Measurements from ENCODE around the gene ANAPC4.
A peak's percentile ranks its signal among the peaks of the same experiment; 100 is the strongest.

The ANAPC4 gene

DNA sequence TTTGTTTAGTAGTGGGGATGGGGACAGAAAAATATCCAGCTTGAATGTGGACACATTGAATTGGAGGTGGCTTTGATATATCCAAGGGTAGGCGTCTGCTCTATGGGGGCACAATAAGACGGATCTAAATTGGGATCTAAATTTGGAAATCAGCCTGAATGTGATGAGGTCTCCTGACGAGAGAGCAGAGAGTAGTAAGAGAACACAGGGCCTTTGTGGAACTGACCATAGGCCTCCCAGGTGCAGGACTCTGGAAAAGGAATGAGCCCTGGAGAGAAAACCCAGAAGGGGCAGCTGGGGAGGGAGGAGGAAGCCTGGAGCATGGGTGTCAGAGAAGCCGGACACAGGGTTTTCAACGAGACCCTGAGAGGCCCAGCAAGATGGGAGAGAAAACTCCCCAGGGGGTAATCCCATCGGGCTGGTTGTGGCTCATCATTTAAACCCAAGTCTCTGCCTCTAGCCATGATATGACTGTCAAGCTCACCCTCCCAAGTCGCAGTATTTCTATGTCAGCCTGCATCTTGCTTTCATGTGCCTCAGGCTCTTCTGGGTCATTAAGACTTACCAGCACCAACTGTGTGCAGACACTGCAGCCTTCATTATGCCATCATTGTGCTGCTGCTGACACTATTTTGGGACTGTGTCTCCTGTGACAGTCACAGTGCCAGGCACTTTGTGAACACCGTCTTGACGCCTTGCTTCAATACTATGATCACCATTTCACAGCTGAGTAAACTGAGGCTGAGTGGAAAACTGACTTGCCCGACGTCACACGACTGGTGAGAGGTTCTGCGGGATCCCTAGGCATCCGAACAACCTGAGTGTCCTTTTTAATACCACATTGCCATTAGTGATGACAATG, 57.1 kb downstream of the ANAPC4 start:
- no peak for DNase-seq

DNA sequence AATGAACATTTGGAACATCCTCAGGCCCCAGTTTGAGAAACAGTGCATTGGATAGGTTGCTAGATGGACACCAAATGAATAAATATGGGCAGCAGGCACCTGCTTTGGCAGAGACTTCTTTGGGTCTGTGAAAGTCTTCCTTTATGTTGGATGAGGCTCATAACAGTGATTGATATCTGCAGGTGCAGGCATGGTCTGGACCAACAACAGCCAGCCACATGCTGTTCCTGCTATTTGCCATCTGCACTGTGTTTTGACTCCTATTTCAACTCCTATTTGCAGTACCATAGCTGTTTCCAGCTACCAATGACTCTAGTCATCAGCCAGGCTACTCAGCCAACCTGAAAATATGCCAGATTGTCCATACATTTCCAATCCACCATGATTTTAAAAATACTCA, 60.9 kb downstream of the ANAPC4 start:
- DNase-seq: peak in 1 of 2 experiments; percentile 24

DNA sequence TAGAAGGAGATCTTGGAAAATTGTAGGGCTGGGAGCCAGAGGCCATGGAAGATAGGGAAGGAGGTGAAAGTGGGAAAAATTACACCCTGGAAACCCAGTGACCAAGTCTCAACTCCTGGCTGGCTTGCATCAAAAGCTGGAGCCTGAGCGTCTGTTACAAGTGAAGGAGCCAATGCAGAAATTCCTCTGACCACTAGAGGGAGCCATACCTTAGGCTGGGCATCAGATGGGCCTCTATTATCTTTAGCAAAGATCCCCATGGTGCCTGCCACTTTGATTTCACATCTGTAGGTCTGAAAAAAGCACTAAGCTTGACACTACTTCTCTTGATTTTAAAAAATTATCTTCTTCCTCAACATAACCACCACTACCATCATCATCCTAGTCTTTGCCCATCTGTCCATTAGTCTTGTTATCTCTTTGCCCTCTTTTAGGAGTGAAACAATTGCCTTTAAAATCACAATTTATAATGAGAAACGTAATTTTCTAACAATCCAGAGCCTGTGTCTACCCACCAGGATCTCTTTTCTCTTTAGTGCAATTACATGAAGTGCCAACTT, 62.9 kb downstream of the ANAPC4 start:
- peak; percentile 76 to 81 for DNase-seq

DNA sequence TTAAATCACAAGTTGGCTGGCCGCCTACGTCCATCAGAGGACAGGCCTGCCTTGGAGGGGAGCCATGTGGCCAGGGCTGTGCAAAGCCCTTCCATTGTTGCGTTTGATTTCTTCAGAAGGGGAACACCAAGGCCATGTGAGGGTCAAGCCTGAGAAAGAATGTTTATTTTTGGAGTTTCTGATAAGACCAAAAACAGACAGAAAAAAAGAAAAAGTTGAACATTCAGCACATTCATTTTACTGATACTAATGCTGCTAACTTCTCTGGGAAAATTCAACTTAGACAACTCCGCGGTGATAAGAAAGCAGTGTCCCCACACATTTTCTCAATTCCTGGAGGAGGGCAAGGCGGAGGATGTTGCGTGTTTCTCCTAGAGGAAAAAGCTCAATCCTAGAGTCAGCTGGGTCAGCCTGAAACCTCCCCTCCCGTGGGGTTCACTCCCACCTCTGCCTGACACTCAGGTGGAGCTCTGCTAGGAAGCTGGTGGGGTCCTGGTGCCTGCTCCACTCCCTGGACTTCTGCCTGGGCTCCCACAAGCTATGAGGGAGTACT, 63.5 kb downstream of the ANAPC4 start:
- DNase-seq: no peak

DNA sequence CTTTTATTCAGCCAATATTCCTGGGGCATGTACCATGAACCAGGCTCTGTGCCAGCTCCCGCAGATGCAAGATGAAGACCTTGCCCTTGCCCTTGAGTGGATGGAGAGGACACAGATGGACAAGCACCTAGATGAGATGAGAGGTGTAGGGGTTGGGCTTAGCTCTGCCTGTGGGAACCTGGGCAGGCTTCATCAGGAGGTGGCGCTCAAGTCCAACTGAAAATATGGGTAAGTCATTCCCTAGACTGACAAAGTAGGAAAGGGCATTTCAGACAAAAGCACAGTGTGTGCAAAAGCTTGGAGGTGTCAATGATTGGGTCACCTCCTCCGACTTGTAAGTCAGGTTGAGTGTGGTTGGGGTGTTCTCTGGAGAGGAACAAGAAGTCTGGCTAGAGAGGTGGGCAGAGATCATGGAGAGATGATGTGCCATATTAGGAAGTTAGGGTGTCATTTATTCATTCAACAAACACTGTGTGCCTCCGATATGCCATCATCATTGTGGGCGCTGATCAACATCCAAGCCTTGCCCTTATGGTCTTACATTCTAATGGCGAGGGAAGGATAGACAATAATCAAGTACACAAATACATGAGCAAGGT, 64.6 kb downstream of the ANAPC4 start:
- DNase-seq: peak; percentile 83 to 90

DNA sequence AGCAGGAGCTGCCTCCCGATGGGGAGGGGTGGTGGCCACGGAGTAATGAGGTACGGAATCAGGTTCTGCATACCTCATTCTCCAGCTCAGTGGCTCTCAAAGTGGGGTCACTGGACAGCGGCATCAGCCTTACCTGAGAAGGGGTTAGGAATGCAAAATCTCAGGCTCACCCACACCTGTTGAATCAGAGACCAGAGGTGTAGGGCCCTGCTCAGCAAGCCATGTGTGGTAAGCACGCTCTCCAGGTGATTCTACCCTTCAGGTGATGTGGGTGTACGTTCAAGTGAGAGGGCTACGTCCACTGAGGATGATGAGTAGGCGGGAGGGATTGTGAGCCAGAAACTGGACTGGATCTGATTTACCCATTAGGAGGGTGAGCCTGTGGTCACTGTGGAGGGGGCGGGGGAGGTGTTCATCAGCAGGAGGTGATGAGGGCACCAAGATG, 65.8 kb downstream of the ANAPC4 start:
- peak in 1 of 2 experiments; percentile 78 for DNase-seq

DNA sequence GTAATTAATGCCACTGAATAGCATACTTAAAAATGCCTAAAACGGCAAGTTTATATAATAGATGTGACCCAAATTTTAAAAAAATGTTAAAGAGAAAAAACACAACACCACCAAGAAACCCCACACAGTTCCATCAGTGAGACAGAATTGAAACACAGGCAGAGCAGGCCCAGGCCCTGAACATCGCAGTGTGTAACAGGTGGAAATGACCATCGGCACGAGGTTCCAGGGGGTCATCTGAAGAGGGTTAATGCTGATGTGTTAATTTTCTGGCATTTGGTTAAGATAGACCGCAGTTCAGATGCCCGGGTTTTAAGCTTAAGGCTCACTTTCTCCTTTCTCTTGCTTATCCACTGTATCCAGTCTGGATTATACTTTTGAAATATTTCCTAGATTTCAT, 66.8 kb downstream of the ANAPC4 start:
- DNase-seq: no peak

DNA sequence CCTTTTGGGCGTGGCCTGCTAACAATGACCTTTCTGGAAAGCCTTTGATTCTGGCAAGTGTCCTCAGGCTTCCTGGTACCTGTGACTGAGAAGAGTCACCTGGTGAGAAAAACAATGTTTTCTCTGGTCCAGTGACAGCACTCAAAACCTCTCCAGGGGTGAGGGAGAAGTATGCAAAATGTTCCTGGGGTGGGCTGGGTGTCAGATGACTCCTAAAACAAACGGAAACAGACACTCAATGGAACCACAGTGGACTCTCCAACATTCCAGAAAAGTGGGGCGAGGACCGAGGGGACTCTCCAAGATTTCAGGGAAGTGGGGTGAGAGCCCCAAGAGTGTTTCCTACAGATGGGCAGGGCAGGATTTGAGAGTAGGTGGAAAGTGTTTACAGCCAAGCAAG, 69.5 kb downstream of the ANAPC4 start:
- peak; percentile 65 to 80 for DNase-seq

DNA sequence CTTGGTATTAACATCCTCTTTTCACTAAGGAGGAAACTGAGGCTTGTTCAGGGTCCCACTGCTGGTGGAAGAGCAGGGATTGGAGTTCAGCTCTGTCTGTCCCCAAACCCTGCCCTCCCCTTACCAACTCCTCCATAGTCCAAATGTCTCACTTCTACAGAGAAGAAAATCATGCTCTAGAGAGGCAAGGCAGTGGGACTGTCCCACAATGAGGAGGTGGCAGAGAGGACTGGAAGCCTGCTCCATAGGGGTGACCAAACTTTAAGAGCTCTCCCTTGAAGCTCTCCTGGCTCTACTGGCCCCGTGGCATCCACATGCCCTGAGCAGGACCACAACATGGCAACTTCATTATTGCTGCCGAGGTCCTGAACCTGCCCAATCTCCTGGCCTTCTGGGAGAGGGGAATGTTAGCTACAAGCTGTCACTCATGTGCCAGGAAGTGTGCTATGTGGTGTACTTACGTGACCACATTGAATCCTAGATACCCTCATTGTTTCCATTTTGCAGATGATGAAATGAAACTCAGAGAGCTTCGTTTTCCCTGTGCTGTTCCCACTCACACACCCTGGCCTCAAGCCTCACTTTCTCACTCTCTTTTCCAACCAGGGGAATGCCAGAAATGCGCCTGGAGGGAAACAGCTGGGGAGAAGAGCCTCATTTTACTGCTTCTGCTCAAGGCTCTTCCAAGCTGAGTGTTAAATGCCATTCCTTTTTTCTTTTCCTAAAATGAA, 71.5 kb downstream of the ANAPC4 start:
- no peak for DNase-seq

DNA sequence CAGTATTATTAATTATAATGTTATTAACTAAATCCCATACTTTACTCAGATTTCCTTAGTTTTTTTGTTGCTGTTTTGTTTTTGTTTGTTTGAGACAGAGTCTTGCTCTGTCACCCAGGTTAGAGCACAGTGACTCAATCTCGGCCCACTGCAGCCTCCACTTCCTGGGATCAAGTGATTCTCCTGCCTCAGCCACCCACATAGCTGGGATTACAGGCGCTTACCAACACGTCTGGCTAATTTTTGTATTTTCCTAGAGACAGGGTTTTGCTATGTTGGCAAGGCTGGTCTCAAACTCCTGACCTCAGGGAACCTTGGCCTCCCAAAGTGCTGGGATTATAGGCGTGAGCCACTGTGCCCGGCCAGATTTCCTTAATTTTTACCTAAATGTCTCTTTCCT, 72.2 kb downstream of the ANAPC4 start:
- DNase-seq: no peak

DNA sequence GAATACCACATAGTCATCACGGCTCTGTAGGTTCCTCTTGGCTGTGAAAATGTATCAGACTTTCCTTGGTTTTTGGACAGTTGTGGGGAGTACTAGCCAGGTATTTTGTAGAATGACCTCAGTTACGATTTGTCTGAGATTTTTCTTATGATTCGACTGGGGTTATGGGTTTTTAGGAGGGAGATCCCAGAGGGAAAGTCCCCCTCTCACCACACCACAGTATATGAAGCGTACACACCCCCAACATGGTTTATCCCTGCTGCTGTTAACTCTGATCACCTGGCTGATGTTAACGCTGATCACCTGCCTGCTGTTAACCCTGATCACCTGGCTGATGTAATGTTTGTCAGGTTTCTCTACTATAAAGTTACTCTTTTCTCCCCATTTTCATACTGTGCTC, 72.6 kb downstream of the ANAPC4 start:
- DNase-seq: no peak

DNA sequence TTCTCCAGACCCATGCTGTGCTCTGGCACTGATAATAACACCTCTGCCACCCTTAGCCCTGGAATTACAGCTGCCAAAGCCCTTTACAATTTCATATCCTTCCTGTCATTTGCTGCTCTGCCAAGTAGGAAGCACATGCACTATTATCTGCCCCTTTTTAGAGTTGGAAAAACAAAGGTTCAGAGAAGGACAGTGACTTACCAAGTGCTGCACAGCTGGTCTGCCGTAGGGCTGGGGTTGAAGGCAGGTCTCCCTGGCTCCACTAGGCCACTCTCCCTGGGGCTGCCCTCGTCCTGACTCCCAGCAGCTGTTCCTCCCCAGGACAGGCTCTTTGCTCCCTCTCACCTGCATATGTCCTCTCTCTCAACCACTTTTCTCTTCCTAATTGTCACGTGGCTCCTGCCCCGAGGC, 73.4 kb downstream of the ANAPC4 start:
- DNase-seq: no peak

DNA sequence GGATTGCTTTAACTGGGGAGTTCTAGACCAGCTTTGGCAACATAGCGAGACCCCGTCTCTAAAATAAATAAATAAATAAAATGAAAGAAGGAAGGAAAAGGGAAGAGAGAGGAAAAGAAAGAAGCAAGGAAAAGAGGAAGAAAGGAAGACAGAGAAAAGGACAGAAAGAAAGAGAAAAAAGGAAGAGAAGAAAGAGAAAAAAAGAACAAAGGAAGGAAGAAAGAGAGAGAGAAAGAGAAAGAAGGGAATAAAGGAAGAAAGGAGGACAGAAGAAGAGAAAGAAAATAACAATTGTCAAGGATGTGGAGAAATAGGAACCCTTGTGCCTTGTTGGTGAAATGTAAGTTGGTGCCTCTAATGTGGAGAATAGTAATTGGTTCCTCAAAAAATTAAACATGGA, 74.6 kb downstream of the ANAPC4 start:
- no peak for DNase-seq

DNA sequence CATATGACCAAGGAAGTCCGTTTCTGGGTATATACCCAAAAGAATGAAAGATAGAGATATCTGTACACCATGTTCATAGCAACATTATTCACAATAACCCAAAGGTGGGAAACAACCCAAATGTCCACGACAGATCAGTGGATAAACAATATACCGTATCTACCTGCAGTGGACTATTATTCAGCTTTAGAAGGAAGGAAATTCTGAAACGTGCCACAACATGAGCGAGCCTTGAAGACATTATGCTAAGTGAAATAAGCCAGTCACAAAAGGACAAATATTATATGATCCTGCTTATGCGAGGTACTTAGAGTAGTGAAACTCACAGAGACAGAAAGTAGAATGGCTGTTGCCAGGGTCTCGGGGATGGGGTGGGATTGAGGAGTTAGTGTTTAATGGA, 75.0 kb downstream of the ANAPC4 start:
- no peak for DNase-seq

DNA sequence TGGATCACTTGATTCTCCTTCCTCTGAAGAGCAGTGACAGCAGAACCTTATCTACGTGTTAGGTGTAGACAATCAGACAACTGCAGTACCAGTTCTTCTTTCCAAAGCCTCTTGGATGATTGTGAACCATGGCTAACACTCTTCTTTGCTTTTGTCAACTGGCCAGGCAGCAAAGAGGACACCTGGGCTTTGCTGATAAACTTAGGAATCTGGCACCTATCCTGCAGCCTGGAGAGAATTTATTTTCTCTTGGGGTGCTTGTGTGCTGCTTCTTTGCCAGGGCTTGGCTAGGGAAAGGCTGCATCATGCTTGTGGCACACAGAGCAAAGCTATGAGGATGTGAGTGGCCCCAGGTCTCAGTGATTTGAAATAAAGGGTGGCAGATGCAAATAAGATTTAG, 77.4 kb downstream of the ANAPC4 start:
- DNase-seq: no peak

DNA sequence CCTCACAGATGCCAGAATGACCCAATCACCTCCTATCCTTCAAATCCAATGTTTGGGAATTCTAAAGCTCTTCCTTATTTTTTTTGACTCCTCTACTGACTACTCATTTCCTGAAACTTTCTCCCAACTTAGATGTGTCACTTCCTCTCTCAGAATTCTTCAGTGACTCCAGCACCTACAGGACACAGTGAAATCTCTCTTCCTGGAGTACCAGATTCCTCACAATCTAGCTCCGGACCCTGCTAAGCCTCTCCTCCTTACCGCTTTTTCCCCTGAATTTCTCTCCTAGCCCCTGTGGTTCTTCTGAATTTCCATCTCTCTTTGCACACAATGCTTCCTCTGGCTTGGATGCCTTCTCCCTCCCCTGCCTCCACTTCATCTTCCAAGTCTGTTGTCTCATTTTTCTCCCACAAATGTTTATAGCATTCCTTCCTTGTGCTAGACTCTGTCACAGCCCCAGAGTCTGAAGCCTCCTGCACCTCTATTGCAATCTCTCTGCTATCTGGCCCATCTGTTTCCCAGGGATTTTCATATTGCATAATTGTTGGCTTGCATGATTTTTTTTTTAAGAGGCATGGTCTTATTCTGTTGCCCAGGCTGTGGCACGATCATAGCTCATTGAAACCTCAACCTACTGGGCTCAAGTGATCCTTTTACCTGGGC, 80.1 kb downstream of the ANAPC4 start:
- no peak for DNase-seq

DNA sequence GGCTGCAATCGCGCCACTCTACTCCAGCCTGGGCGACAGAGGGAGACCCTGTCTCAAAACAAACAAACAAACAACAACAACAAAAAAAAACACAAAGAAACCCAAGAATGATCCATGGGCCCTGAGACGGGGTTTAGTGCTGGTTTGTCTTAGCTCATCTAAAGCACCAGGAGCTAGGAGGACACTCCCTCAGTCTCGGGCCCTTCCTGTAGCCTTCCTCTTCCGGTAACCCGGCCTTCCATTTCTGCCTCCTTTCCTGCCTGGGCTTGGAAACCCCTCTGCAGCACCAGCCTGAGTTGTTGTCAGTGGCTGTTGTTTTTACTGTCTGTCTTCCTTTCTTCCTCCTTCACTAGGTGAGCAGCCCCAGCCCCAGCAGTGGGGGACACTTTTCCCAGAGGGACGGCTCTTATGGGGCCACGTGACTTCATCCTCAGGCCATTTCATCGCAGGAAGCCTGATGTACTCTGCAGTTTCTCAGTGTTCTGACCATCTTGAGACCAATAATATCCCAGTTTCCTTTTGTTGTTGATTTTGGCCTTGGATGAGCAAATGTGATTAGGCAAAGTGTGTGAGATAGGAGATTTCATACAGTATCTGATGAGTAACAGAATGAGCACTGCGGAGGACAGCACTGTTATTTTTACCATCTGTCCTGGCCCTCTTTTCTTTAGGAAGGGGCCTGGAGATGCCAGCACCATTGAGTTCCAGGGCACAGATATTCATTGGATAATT, 90.1 kb downstream of the ANAPC4 start:
- no peak for DNase-seq

DNA sequence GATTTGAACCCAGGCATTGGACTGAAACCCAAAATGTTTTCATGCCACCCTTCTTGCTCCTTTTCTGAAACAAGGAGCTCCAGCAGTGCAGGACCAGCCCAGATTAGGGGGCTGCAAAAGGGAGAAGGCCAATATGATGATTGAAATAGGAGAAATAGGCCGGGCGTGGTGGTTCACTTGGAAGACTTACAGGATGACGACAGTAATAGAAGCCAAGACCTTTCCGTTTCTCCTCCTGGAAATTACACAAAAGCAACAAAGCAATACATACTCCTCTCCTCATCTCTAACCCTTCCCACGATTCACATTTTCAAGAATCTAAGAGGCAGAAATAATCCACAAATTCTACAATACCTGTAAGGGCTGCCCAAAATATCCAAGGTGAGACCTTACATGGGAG, 90.8 kb downstream of the ANAPC4 start:
- no peak for DNase-seq
